Measurements from ENCODE around the gene ADAMTSL3. TPM values are rescaled to one million over a fixed set of nuclear protein-coding genes. Genes with fewer than 3 reads are reported as not detected.

The ADAMTSL3 gene
- total and polyA plus RNA-seq, 2 experiments from 2014 or later, result 0.61 to 0.87 TPM

DNA sequence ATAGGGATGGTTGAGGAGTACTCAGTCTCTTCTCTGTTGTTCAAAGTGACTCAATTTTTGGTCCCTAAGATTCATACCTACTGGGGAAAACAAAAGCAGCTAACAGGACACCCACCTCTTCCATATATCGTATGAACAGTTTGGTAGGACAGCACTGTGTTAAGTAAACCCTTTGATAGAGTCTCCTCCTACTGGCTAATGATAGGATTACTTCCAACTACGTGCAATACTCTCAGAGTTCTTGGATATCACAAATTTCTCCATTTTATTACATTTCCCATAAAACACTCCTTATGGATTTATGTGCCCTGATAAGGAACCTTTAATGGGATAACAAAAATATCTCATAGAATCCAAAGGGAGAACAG is 381.5 kb downstream of the ADAMTSL3 start:
- no peak overlapping the region for H3K27ac ChIP-seq (ENCODE audit: low read depth)
- no peak overlapping the region for H3K4me2 ChIP-seq
- H3F3A ChIP-seq (replicated peaks; ENCODE audit: low read depth), result no peaks in the 10 kb centered on the region
- H3K27ac Mint-ChIP-seq, result no peak overlapping the region
- H3K9me3 Mint-ChIP-seq, result no peaks in the 10 kb centered on the region
- no peaks in the 10 kb centered on the region for H3K9me2 ChIP-seq (ENCODE audit: insufficient read depth)
- H3K4me1 ChIP-seq (ENCODE audit: insufficient read depth), result no peaks in the 10 kb centered on the region; the same call in 1 of the 2 replicates
- no peak overlapping the region for H3K4me3 Mint-ChIP-seq
- TF ChIP-seq, protein P1, sequence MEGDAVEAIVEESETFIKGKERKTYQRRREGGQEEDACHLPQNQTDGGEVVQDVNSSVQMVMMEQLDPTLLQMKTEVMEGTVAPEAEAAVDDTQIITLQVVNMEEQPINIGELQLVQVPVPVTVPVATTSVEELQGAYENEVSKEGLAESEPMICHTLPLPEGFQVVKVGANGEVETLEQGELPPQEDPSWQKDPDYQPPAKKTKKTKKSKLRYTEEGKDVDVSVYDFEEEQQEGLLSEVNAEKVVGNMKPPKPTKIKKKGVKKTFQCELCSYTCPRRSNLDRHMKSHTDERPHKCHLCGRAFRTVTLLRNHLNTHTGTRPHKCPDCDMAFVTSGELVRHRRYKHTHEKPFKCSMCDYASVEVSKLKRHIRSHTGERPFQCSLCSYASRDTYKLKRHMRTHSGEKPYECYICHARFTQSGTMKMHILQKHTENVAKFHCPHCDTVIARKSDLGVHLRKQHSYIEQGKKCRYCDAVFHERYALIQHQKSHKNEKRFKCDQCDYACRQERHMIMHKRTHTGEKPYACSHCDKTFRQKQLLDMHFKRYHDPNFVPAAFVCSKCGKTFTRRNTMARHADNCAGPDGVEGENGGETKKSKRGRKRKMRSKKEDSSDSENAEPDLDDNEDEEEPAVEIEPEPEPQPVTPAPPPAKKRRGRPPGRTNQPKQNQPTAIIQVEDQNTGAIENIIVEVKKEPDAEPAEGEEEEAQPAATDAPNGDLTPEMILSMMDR (conservative IDR thresholded peaks at IDR 0.05; ENCODE audit: low read depth in 2 of 2), result peak; percentile 57 to 58
- no peak for TF ChIP-seq ZNF114 (CRISPR knock-in tag; IDR thresholded peaks at IDR 0.05)
- TF ChIP-seq REST (IDR thresholded peaks at IDR 0.05; ENCODE audit: unreplicated experiment), result no peak
- H2AFZ ChIP-seq, result no peak overlapping the region
- no peaks in the 10 kb centered on the region for H3K79me2 ChIP-seq (replicated peaks; ENCODE audit: insufficient read depth)
- H4K20me1 ChIP-seq (replicated peaks; ENCODE audit: insufficient read depth), result no peaks in the 10 kb centered on the region
- DNase-seq (ENCODE audit: low spot score), result peak; percentile 73
- no peaks in the 10 kb centered on the region for H3K36me3 Mint-ChIP-seq (ENCODE audit: low read depth)
- no peaks in the 10 kb centered on the region for H3K4me1 Mint-ChIP-seq
- H3K27me3 Mint-ChIP-seq (ENCODE audit: insufficient read depth, low read depth, poor library complexity), result no peaks in the 10 kb centered on the region
- peak; percentile 93 for ATAC-seq
- no peaks in the 10 kb centered on the region for H3K27me3 ChIP-seq (ENCODE audit: insufficient read depth)
- H3K36me3 ChIP-seq (ENCODE audit: insufficient read depth), result no peaks in the 10 kb centered on the region
- no peak overlapping the region for H3K4me3 ChIP-seq

- no peaks in the 10 kb centered on the region for H3K27me3 ChIP-seq (ENCODE audit: insufficient read depth)
- no peaks in the 10 kb centered on the region for H3K36me3 ChIP-seq (ENCODE audit: insufficient read depth)
- H3K4me3 ChIP-seq, result no peak overlapping the region
- no peaks in the 10 kb centered on the region; the same call in 1 of the 2 replicates for H3K4me1 ChIP-seq (ENCODE audit: insufficient read depth)
- Mint-ChIP-seq H3K27me3 (ENCODE audit: insufficient read depth, low read depth, poor library complexity) (no peaks in the 10 kb centered on the region), H3K9me3 (peaks cover 1% of the 10 kb centered on the region; the same call in 1 of the 3 replicates), H3K4me3 (no peak overlapping the region), H3K4me1 (peaks cover 3% of the 10 kb centered on the region), H3K27ac (no peak overlapping the region), H3K36me3 (ENCODE audit: low read depth) (peaks cover 3% of the 10 kb centered on the region; the same call in 1 of the 3 replicates)
- H2AFZ ChIP-seq, result no peak overlapping the region
- H3K9me2 ChIP-seq (ENCODE audit: insufficient read depth), result no peaks in the 10 kb centered on the region
- no peaks in the 10 kb centered on the region for H3K79me2 ChIP-seq (replicated peaks; ENCODE audit: insufficient read depth)
- no peaks in the 10 kb centered on the region for H3F3A ChIP-seq (replicated peaks; ENCODE audit: low read depth)
- ATAC-seq (no peak), DNase-seq (ENCODE audit: low spot score) (no peak)
- no peak overlapping the region for H3K4me2 ChIP-seq
- H4K20me1 ChIP-seq (replicated peaks; ENCODE audit: insufficient read depth), result no peaks in the 10 kb centered on the region
- H3K27ac ChIP-seq (ENCODE audit: low read depth), result no peak overlapping the region
- TF ChIP-seq STAT1 (IDR thresholded peaks at IDR 0.05; ENCODE audit: unreplicated experiment) (no peak), ZNF462 (CRISPR knock-in tag; IDR thresholded peaks at IDR 0.05) (no peak), CREB1 (CRISPR knock-in tag; IDR thresholded peaks at IDR 0.05; ENCODE audit: low read depth) (no peak), NANOG (IDR thresholded peaks at IDR 0.05; ENCODE audit: borderline replicate concordance) (no peak), EZH2 (IDR thresholded peaks at IDR 0.05; ENCODE audit: low read depth, unreplicated experiment) (no peak), EZH2phosphoT487 (IDR thresholded peaks at IDR 0.05; ENCODE audit: unreplicated experiment) (no peak)
- TF ChIP-seq, protein P2, sequence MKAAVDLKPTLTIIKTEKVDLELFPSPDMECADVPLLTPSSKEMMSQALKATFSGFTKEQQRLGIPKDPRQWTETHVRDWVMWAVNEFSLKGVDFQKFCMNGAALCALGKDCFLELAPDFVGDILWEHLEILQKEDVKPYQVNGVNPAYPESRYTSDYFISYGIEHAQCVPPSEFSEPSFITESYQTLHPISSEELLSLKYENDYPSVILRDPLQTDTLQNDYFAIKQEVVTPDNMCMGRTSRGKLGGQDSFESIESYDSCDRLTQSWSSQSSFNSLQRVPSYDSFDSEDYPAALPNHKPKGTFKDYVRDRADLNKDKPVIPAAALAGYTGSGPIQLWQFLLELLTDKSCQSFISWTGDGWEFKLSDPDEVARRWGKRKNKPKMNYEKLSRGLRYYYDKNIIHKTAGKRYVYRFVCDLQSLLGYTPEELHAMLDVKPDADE (IDR thresholded peaks at IDR 0.05), result no peak
Measured at GRCh38 chr15:84037301-84037700, 383.4 kb downstream of the ADAMTSL3 start.
